Hepatocyte (in vitro differentiated cells): ENCODE results near the gene ARMH2.

Experiments
- EZH2 ChIP-seq: fragments of 200-600 bp; sonication (generic); IDR thresholded peaks from 2 replicates; pipeline ENCODE4 v1.6.1; 2016; ENCODE audit warnings: antibody characterized with exemption, mild to moderate bottlenecking, borderline replicate concordance
- TF ChIP-seq, protein P1 (sequence below): fragments of 200-600 bp; sonication (generic); IDR thresholded peaks from 2 replicates; pipeline ENCODE4 v1.5.1; 2016; ENCODE audit warnings: antibody characterized with exemption, mild to moderate bottlenecking; ENCODE audit not compliant: poor library complexity

GRCh38 chr6:24796616-24797290 is 2.0 kb downstream of the ARMH2 start:
- no peak for TF ChIP-seq EZH2
- TF ChIP-seq, protein P1, sequence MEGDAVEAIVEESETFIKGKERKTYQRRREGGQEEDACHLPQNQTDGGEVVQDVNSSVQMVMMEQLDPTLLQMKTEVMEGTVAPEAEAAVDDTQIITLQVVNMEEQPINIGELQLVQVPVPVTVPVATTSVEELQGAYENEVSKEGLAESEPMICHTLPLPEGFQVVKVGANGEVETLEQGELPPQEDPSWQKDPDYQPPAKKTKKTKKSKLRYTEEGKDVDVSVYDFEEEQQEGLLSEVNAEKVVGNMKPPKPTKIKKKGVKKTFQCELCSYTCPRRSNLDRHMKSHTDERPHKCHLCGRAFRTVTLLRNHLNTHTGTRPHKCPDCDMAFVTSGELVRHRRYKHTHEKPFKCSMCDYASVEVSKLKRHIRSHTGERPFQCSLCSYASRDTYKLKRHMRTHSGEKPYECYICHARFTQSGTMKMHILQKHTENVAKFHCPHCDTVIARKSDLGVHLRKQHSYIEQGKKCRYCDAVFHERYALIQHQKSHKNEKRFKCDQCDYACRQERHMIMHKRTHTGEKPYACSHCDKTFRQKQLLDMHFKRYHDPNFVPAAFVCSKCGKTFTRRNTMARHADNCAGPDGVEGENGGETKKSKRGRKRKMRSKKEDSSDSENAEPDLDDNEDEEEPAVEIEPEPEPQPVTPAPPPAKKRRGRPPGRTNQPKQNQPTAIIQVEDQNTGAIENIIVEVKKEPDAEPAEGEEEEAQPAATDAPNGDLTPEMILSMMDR, result no peak
